Prostate gland (tissue), 2 donors: ENCODE measurements around the gene ANKRD45. TPM values are rescaled to one million over a fixed set of nuclear protein-coding genes. Genes with fewer than 3 reads are reported as not detected.
"Not testable (repeated sequence)": the region's sequence is repeated elsewhere in the genome, so short reads cannot be mapped to it uniquely, and the experiment has no call there.

Experiments used
- DNase-seq: peaks from one replicate; pipeline ENCODE4 v3.0.0-alpha.2; 2019; ENCODE audit warnings: low spot score
- H3K27ac ChIP-seq, 2 donors: fragments of 200-600 bp; sonication (generic); 2 replicates each; pipeline ENCODE4 v1.5.1; 2017 to 2019
- H3K27me3 ChIP-seq: fragments of 200-600 bp; sonication (generic); replicated peaks from 2 replicates; pipeline ENCODE4 v1.5.1; 2019; ENCODE audit not compliant: insufficient read depth
- H3K36me3 ChIP-seq, 2 donors: fragments of 200-600 bp; sonication (generic); 1 replicate in 1 of 2; 2 replicates in 1 of 2; pipeline versions ENCODE4 v1.5.1 to v1.8.1; 2017 to 2019
- H3K4me1 ChIP-seq: fragments of 200-600 bp; sonication (generic); replicated peaks from 2 replicates; pipeline ENCODE4 v1.5.1; 2019
- H3K4me3 ChIP-seq, 2 donors: fragments of 200-600 bp; sonication (generic); 2 replicates each; pipeline ENCODE4 v1.5.1; 2017 to 2019
- H3K9me3 ChIP-seq: fragments of 200-600 bp; sonication (generic); 2 replicates; pipeline ENCODE4 v1.5.1; 2017
- POLR2A ChIP-seq: fragments of 450-650 bp; IDR thresholded peaks from one replicate; pipeline ENCODE4 v1.6.1; 2016; ENCODE audit warnings: antibody characterized with exemption, mild to moderate bottlenecking
- POLR2AphosphoS5 ChIP-seq: sonication (generic); formaldehyde crosslinking; IDR thresholded peaks from one replicate; pipeline ENCODE4 v1.6.1; 2017; ENCODE audit warnings: antibody characterized with exemption
- WGBS: methylation state at CpG from one replicate; pipeline ENCODE4 v1.1.5; 2018; 5-methylcytosine and 5-hydroxymethylcytosine counted together
- intact Hi-C: fragments of 100-400 bp; cut with DNase I; formaldehyde crosslinking; loops from one replicate; pipeline ENCODE4 v1.14.2; 2022
- total RNA-seq, 2 donors: library from RNA; depleted of rRNA; stranded (reverse); fragments of >200 nt; gene quantifications; one replicate each; pipeline ENCODE4 v1.1.0, GENCODE V29; 2016
- TF ChIP-seq, protein P1 (sequence below), 4 experiments: fragments of 200-600 bp in 2 of 4; fragments of 450-650 bp in 2 of 4; sonication (generic) in 2 of 4; IDR thresholded peaks; 1 replicate in 3 of 4; 2 replicates in 1 of 4; pipeline ENCODE4 v1.5.1; 2016 to 2019; ENCODE audit warnings: antibody characterized with exemption in 4 of 4, mild to moderate bottlenecking in 2 of 4, moderate library complexity in 2 of 4

The ANKRD45 gene
- total RNA-seq, 2 donors from 2014 or later: 2.3 TPM; not detected in 1

DNA sequence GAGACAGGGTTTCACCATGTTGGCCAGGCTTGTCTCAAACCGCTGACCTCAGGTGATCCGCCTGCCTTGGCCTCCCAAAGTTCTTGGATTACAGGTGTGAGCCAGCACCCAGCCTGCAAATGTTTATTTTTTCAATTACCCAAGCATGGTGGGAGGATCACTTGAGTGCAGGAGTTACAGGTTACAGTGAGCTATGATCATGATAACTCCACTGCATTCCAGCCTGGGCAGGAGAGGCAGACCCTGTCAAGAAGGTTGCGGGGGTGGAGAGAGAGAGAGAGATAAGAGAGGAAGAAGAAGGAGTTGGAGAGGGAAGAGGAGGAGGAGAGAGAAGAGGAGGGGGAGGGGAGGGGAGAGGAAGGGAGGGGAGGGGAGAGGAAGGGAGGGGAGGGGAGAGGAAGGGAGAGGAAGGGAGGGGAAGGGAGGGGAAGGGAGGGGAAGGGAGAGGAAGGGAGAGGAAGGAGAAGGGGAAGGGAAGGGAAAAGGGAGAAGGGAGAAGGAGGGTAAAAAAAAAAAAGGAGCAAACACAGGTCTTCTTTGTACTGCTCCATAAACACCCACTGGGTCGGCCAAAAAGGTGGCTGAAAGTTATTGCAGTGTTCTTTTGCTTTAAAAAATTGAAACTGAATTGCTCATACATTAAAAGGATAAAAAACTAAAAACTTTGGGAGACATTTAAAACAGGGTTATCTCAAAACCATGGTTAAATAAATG is 61.0 kb downstream of the ANKRD45 start:
- no peak for DNase-seq
- Histone ChIP-seq H3K27me3 (no peaks in the 10 kb centered on the region), H3K27ac (no peak overlapping the region), H3K36me3 (no peaks in the 10 kb centered on the region), H3K4me3 (no peak overlapping the region), H3K9me3 (no peaks in the 10 kb centered on the region), H3K4me1 (no peaks in the 10 kb centered on the region)
- TF ChIP-seq POLR2AphosphoS5 (no peak), POLR2A (no peak)
- TF ChIP-seq, protein P1, sequence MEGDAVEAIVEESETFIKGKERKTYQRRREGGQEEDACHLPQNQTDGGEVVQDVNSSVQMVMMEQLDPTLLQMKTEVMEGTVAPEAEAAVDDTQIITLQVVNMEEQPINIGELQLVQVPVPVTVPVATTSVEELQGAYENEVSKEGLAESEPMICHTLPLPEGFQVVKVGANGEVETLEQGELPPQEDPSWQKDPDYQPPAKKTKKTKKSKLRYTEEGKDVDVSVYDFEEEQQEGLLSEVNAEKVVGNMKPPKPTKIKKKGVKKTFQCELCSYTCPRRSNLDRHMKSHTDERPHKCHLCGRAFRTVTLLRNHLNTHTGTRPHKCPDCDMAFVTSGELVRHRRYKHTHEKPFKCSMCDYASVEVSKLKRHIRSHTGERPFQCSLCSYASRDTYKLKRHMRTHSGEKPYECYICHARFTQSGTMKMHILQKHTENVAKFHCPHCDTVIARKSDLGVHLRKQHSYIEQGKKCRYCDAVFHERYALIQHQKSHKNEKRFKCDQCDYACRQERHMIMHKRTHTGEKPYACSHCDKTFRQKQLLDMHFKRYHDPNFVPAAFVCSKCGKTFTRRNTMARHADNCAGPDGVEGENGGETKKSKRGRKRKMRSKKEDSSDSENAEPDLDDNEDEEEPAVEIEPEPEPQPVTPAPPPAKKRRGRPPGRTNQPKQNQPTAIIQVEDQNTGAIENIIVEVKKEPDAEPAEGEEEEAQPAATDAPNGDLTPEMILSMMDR (IDR thresholded peaks at IDR 0.05): no peak
- WGBS: 86% methylated on average over 4 of the region's 4 CpGs
- intact Hi-C loops: no loop called here

DNA sequence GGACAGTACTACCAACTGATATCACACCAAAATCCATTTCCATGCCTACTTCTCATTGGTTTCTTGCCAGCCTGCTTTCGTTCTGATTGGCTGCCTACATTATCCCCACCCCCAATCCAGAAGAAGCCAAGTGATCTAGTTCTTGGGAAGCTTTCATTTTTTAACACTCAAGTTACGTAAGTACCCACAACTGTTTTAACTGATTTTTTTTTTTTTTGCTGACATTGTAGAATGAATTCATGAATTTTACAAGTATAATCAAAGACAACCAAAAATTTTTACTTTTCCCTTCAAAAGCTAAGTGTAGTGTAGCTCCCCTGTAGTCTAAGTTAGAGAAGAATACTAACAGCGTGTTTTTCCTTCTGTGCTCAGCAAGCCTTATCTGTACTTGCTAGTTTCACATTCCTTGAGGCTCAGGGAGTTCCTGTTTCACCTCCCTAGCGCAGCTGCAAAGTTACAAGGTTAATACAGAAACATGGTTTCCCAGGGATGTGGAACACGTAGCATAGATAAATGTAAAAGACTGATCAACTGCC is 66.5 kb downstream of the ANKRD45 start, which contains the start of gene SLC9C2:
SLC9C2 (minus strand) TSS at position 17 of the 536 bp plus-strand sequence. CDS start 1,296 bp downstream, outside the sequence.
- H3K27me3 ChIP-seq: no peaks in the 10 kb centered on the region
- 47% methylated on average over 5 of the region's 5 CpGs for WGBS
- no peak within 1 kb of the TSS for H3K27ac ChIP-seq
- DNase-seq: no peak
- no peaks in the 10 kb centered on the region for H3K9me3 ChIP-seq
- H3K4me1 ChIP-seq: no peaks in the 10 kb centered on the region
- no peak within 1 kb of the TSS for H3K4me3 ChIP-seq
- no peaks in the 10 kb centered on the region for H3K36me3 ChIP-seq
- TF ChIP-seq, protein P1 (IDR thresholded peaks at IDR 0.05): no peak
- TF ChIP-seq POLR2A: no peak
- TF ChIP-seq POLR2AphosphoS5: no peak
- intact Hi-C loops: no loop called here

DNA sequence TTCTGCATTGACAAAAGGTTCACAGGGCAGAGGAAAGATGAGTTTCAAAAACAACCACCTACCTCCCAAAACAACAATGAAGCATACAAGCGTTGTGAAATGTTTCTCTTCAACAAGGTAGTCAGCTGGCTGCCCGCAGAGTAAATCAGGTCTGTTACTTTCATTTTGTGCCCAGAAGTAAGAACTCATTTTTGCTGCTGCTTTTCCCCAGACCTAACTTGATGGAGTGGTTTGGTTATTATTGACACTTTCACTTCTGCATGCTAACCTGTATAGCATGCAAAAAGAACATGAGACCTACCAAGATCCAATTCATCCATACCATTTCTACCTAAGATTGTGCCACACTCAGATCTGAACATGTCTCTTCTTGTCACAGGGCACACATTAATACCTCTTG is 68.1 kb downstream of the ANKRD45 start:
- Histone ChIP-seq H3K27me3 (no peaks in the 10 kb centered on the region), H3K4me1 (no peaks in the 10 kb centered on the region), H3K36me3 (no peaks in the 10 kb centered on the region), H3K9me3 (no peaks in the 10 kb centered on the region), H3K27ac (no peak overlapping the region), H3K4me3 (no peak overlapping the region)
- DNase-seq: no peak
- TF ChIP-seq, protein P1 (IDR thresholded peaks at IDR 0.05): no peak
- TF ChIP-seq POLR2A (no peak), POLR2AphosphoS5 (no peak)
- 79% methylated on average over 2 of the region's 2 CpGs for WGBS
- intact Hi-C loops: no loop called here

GRCh38 chr1:173596097-173596825 is 73.4 kb downstream of the ANKRD45 start:
- 90% methylated on average over 3 of the region's 3 CpGs for WGBS
- intact Hi-C loops: no loop called here

GRCh38 chr1:173591138-173591537 is 78.5 kb downstream of the ANKRD45 start:
- H3K36me3 ChIP-seq, H3K27me3 ChIP-seq, H3K4me1 ChIP-seq, DNase-seq, H3K27ac ChIP-seq, intact Hi-C loops, H3K4me3 ChIP-seq, H3K9me3 ChIP-seq: not testable (repeated sequence)
- WGBS: 81% methylated on average over 5 of the region's 5 CpGs

More at GRCh38 chr1:173596097-173596825, 73.4 kb downstream of the ANKRD45 start:
- no peak for DNase-seq
- Histone ChIP-seq H3K4me1 (no peaks in the 10 kb centered on the region), H3K27me3 (no peaks in the 10 kb centered on the region), H3K4me3 (no peak overlapping the region), H3K36me3 (no peaks in the 10 kb centered on the region), H3K9me3 (no peaks in the 10 kb centered on the region), H3K27ac (no peak overlapping the region)
- no peak for TF ChIP-seq POLR2AphosphoS5
